A549 treated with dexamethasone at 1 μM for 4 hours (cell line): ENCODE data around the gene COMTD1. TPM values are rescaled to one million over a fixed set of nuclear protein-coding genes. Genes with fewer than 3 reads are reported as not detected.

Experiments used
- total RNA-seq: library from RNA; stranded (reverse); fragments of 200-300 nt; extraction: Qiagen RNA extraction; gene quantifications from 5 replicates; pipeline ENCODE4 v1.2.3, GENCODE V29; 2022

COMTD1 gene
- total RNA-seq: 28.6 to 56.9 TPM (median 48.9 TPM) in 5 replicates

DNA sequence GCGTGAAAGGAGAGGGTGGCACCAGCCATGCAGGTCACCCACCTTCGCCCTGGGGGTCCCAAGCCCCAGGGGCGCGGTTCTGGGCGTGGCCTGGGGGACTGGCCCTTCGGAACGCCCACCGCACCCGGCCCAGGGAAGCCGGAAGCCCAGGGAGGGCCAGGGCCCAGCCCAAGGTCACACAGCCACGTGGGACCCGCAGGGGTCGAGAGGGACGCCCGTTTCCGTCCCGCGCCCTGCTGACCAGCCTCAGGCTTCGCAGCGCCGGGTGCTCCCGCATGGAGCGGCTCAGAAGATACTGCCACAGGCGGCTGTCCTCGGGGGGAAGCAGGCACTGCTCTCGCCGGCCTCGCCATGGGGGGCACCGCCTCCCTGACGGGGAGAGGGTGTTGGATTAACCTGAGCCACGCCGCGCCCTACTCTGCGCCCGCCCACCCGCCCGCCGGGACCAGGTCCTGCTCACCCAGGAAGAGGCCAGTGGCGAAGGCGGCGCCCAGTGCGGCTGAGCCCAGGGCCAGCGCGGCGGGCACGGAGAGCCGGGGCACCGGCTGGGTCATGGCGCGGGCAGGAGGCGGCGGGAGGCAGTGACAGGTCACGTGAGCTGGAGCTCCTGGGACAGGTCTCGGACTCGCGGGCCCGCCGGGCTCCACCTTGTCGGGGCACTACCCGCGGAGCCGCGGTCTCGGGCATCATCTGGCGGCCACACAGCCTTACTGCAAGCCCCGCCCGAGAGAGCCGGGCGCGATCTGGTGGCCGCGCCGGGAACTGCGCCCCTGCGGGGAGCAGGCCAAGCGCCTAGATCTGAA lies at the start of gene COMTD1:
COMTD1 (minus strand) TSS at position 583 of the 803 bp plus-strand sequence; CDS start at position 554, 29 bp downstream.

DNA sequence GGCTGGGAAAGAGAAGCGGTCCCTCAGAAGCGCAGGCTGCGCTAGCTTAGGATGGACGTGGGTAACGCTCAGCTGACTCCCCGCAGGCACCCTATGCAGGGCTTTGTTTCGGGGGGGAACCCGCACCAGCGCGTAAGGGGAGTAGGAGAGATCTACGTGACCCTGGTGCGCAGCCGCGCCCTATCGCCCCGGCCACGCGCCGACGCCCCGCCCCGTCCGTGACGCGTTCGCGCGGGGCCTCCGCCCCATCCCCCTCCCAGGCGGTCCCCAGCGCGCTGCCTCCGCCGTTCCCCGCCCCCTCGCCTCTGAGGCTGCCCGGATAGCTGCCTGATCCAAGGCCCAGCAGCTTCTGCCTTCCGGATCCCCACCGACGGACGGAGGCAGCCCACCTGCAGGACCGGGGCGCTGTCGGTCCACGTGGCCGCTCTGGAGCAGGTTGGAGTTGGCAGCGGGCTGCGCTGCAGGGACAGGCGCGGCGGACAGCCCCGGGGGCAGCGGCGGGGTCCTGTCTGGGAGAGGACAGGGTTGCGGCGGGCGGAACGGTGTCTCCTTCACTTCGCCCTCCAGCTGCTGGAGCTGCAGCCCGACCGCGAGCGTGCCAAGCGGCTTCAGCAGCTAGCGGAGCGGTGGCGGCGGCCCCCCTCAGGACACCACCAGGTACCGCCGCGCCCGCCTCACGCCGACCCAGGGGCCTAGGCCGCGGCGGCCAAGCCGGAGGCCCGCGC lies 25.3 kb downstream of the COMTD1 start, which contains the start of gene VDAC2:
VDAC2 (plus strand) TSS at position 515 of the 725 bp plus-strand sequence. CDS start 363 bp downstream, outside the sequence.

Other genes with a start within 250 kb of the COMTD1 start
- 12.6 to 20.8 TPM (median 17.7 TPM) in 5 replicates for gene SAMD8, start 124.3 kb downstream of the COMTD1 start, total RNA-seq
- gene VDAC2, start 25.2 kb downstream of the COMTD1 start, total RNA-seq: 317 to 347 TPM (median 333 TPM) in 5 replicates
- 5.3 to 9.1 TPM (median 8.4 TPM) in 5 replicates for gene ZNF503, start 165.8 kb upstream of the COMTD1 start, total RNA-seq
- 2.6 to 4.0 TPM (median 3.6 TPM) in 5 replicates for gene LRMDA, start 195.7 kb upstream of the COMTD1 start, total RNA-seq